HG02884 (cell line): ENCODE measurements around the gene RESP18.

Source experiments
- ATAC-seq: cut with Tn5 transposase; IDR thresholded peaks from one replicate; pipeline ENCODE4 v1.9.1; 2021; ENCODE audit warnings: mild to moderate bottlenecking, moderate library complexity; ENCODE audit not compliant: unreplicated experiment

Gene RESP18

GRCh38 chr2:219278655-219279150, 53.8 kb downstream of the RESP18 start:
- ATAC-seq = no peak

- ATAC-seq = peak; percentile 35
Measured at GRCh38 chr2:219277703-219278654, 54.6 kb downstream of the RESP18 start.
